ENCODE measurements around the gene ARHGAP33. TPM values are rescaled to one million over a fixed set of nuclear protein-coding genes. Genes with fewer than 3 reads are reported as not detected.

ARHGAP33 gene
- total and polyA plus RNA-seq, 2 of the 4 experiments (the other 2 are of a cell fraction): 0.72 to 11.9 TPM

DNA sequence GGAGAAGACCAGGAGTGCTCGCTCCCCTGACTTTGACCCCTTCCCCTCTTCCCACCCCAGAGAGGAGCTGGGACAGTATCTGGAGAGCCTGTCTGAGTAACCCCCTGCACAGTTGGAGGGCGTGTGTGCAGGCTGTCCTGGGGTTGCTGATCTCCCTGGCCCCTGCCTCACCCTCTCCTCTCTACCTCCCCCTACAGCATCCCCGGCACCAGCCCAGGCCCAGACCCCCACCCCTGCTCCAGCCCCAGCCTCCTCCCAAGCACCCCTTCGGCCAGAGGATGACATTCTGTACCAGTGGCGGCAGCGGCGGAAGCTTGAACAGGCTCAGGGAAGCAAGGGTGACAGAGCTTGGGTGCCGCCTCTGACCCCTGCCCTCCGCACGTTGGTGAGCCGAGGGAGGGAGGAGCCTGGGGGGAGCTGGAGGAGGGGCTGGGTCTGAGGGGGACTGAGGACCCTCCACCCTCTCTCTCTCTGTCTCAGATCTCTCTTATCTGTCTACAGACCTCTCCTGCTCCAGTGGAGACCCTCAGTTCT, 8.7 kb upstream of the ARHGAP33 start:
- TF ChIP-seq, protein P1, sequence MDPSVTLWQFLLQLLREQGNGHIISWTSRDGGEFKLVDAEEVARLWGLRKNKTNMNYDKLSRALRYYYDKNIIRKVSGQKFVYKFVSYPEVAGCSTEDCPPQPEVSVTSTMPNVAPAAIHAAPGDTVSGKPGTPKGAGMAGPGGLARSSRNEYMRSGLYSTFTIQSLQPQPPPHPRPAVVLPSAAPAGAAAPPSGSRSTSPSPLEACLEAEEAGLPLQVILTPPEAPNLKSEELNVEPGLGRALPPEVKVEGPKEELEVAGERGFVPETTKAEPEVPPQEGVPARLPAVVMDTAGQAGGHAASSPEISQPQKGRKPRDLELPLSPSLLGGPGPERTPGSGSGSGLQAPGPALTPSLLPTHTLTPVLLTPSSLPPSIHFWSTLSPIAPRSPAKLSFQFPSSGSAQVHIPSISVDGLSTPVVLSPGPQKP (IDR thresholded peaks at IDR 0.05; ENCODE audit: borderline replicate concordance, low read depth, low read length): no peak
- TF ChIP-seq FOS (IDR thresholded peaks at IDR 0.05; ENCODE audit: low read depth, low read length) (no peak), RCOR1 (IDR thresholded peaks at IDR 0.05; ENCODE audit: insufficient replicate concordance, low read length) (no peak), SMC3 (IDR thresholded peaks at IDR 0.05; ENCODE audit: low read depth, low read length) (no peak), MXI1 (IDR thresholded peaks at IDR 0.05; ENCODE audit: borderline replicate concordance, low read depth, low read length) (no peak), CEBPB (IDR thresholded peaks at IDR 0.05; ENCODE audit: low read depth, low read length) (no peak)
- no peak overlapping the region for H3K4me3 ChIP-seq (ENCODE audit: insufficient read depth, low read depth, low read length)
- in situ Hi-C loops (cut with MboI; ENCODE audit: low sequenced_read_pairs): no loop called here
- intact Hi-C loops (cut with micrococcal nuclease): no loop called here
- H3K18ac ChIP-seq (ENCODE audit: low read depth, low read length): no peak overlapping the region
- no peak overlapping the region for H4K5ac ChIP-seq (ENCODE audit: low read depth, low read length)
- H2AFZ ChIP-seq (replicated peaks; ENCODE audit: low read length, poor library complexity): no peak overlapping the region
- no peaks in the 10 kb centered on the region for H3K4me1 ChIP-seq (ENCODE audit: control insufficient read depth, insufficient read depth, low read length)
- no CpG with 5 or more reads among the region's 11 CpGs for WGBS, 2 experiments (ENCODE audit: extremely low coverage in 2 of 2, insufficient read length in 1 of 2)
- no peaks in the 10 kb centered on the region for H3K9me1 ChIP-seq (ENCODE audit: insufficient read depth, low read length)
- ATAC-seq (ENCODE audit: low read depth): no peak
- no peaks in the 10 kb centered on the region for H3K9me3 ChIP-seq (ENCODE audit: control insufficient read depth, insufficient read depth, low read length)
- H2AK5ac ChIP-seq (ENCODE audit: low read depth, low read length): no peak overlapping the region
- no TSS peak for BruUV-seq (replicated peaks)
- no peak overlapping the region for H3K9ac ChIP-seq (ENCODE audit: low read depth, low read length)
- H3K4me2 ChIP-seq (ENCODE audit: low read depth, low read length): no peak overlapping the region
- H2BK15ac ChIP-seq (ENCODE audit: low read depth, low read length): no peak overlapping the region
- no peak overlapping the region for H3K27ac ChIP-seq (ENCODE audit: insufficient read depth, low read length)
- ChIA-PET POLR2A (ENCODE audit: unreplicated experiment) (no interaction called here), CTCF (no interaction called here)
- no peak overlapping the region for H3K56ac ChIP-seq (ENCODE audit: extremely low read depth, insufficient read depth, low read length)
- H2BK20ac ChIP-seq (ENCODE audit: low read depth, low read length): no peak overlapping the region
- no peak overlapping the region for H2BK5ac ChIP-seq (ENCODE audit: low read depth, low read length, poor library complexity, severe bottlenecking)
- no peaks in the 10 kb centered on the region for H4K20me1 ChIP-seq (ENCODE audit: insufficient read depth, low read length)
- peaks cover 24% of the 10 kb centered on the region for H3K36me3 ChIP-seq (ENCODE audit: control insufficient read depth, insufficient read depth, low read length)
- H3K4ac ChIP-seq (ENCODE audit: low read depth, low read length): no peak overlapping the region
- no peak overlapping the region for H3K14ac ChIP-seq (replicated peaks; ENCODE audit: low read depth, low read length)
- H4K91ac ChIP-seq (ENCODE audit: insufficient read depth, low read depth, low read length): no peak overlapping the region
- no peak overlapping the region for H2AK9ac ChIP-seq (replicated peaks; ENCODE audit: low read depth, low read length, poor library complexity)
- no peak overlapping the region for H3K23ac ChIP-seq (ENCODE audit: low read depth, low read length)
- DNase-seq: no peak
- dilution Hi-C loops (cut with HindIII; ENCODE audit: low sequenced_read_pairs, unreplicated experiment): no loop called here
- no peaks in the 10 kb centered on the region for H3K27me3 ChIP-seq (ENCODE audit: control insufficient read depth, insufficient read depth, low read length)
- H3K79me1 ChIP-seq (ENCODE audit: low read depth in 1 of 2, low read length in 2 of 2): no peaks in the 10 kb centered on the region
- no peak overlapping the region for H4K8ac ChIP-seq (ENCODE audit: low read depth in 2 of 2, low read length in 2 of 2)
- H2BK120ac ChIP-seq (ENCODE audit: low read depth, low read length): no peak overlapping the region

All from IMR-90 (cell line).